GM19238 (cell line): Measurements from ENCODE around the gene GRB10.

ENCODE experiments used
- DNase-seq: peaks from one replicate; pipeline ENCODE4 v3.0.0; 2011; ENCODE audit warnings: low spot score; ENCODE audit not compliant: insufficient read length

Gene GRB10

GRCh38 chr7:50640779-50641178 is 141.9 kb downstream of the GRB10 start:
- DNase-seq, result no peak

- no peak for DNase-seq
These were observed 142.4 kb downstream of the GRB10 start for GRCh38 chr7:50640256-50640655.

GRCh38 chr7:50637725-50638643 is 144.7 kb downstream of the GRB10 start:
- DNase-seq, result no peak

GRCh38 chr7:50634378-50634777 is 148.3 kb downstream of the GRB10 start:
- no peak for DNase-seq

GRCh38 chr7:50633414-50633710 is 149.3 kb downstream of the GRB10 start:
- no peak for DNase-seq

GRCh38 chr7:50632561-50633413 is 149.9 kb downstream of the GRB10 start:
- DNase-seq, result peak; percentile 20

GRCh38 chr7:50631639-50632038 is 151.1 kb downstream of the GRB10 start:
- DNase-seq, result no peak

- DNase-seq, result no peak
These were observed 151.6 kb downstream of the GRB10 start for GRCh38 chr7:50631100-50631499.

- DNase-seq, result no peak
These were observed 153.3 kb downstream of the GRB10 start for GRCh38 chr7:50629238-50629901.

GRCh38 chr7:50628434-50629084 is 154.1 kb downstream of the GRB10 start:
- DNase-seq, result no peak

- DNase-seq, result no peak
These were observed 154.8 kb downstream of the GRB10 start for GRCh38 chr7:50627824-50628361.

- DNase-seq, result no peak
These were observed 156.4 kb downstream of the GRB10 start for GRCh38 chr7:50626286-50626685.

GRCh38 chr7:50625360-50625759 is 157.3 kb downstream of the GRB10 start:
- no peak for DNase-seq

GRCh38 chr7:50622821-50623220 is 159.9 kb downstream of the GRB10 start:
- no peak for DNase-seq

- no peak for DNase-seq
These were observed 160.7 kb downstream of the GRB10 start for GRCh38 chr7:50621973-50622490.

GRCh38 chr7:50621206-50621605 is 161.5 kb downstream of the GRB10 start:
- no peak for DNase-seq

GRCh38 chr7:50620433-50620832 is 162.3 kb downstream of the GRB10 start:
- DNase-seq, result no peak

- DNase-seq, result no peak
These were observed 163.0 kb downstream of the GRB10 start for GRCh38 chr7:50619684-50620083.

GRCh38 chr7:50618281-50618680 is 164.4 kb downstream of the GRB10 start:
- DNase-seq, result no peak

- DNase-seq, result no peak
These were observed 167.1 kb downstream of the GRB10 start for GRCh38 chr7:50615519-50616080.
